K562 (cell line): ENCODE measurements around the gene PVALEF. TPM values are rescaled to one million over a fixed set of nuclear protein-coding genes. Genes with fewer than 3 reads are reported as not detected.

Source experiments
- ATAC-seq: fragments of 200-7000 bp; cut with Tn5 transposase; 3 replicates; pipeline ENCODE4 v1.9.1; 2020; ENCODE audit warnings: moderate library complexity
- BruUV-seq: library from RNA; stranded (reverse); fragments of 400-500 nt; replicated peaks from 2 replicates; lab custom pipeline; 2021; lab: Mats Ljungman, UMichigan
- CTCF ChIA-PET: fragments of 300-600 bp; formaldehyde crosslinking; extraction: SDS; loops from one replicate; lab custom pipeline; 2021; ENCODE audit warnings: low intra/inter-chr PET ratio; lab: Yijun Ruan, JAX
- POLR2A ChIA-PET: fragments of 300-600, 350-650 bp; sonication (Branson Sonifier 250); formaldehyde crosslinking; extraction: SDS; loops from one replicate; lab custom pipeline; 2021; ENCODE audit warnings: antibody characterized with exemption, inconsistent platforms; lab: Yijun Ruan, JAX
- DNase-seq, 4 experiments: peaks; one replicate each; pipeline versions ENCODE4 v3.0.0 to v3.0.0-alpha.2; 2011 to 2018; ENCODE audit warnings: low spot score in 3 of 4, mixed read lengths in 3 of 4; ENCODE audit errors: extremely low read depth in 1 of 4
- FAIRE-seq: peaks from 2 replicates; lab custom pipeline; 2011; peaks lifted over from hg19 to GRCh38; lab: Jason Lieb, UNC
- H2AFZ ChIP-seq: 2 replicates; pipeline ENCODE4 v1.6.0; 2011; ENCODE audit warnings: low read depth, low read length, control low read depth, inconsistent platforms
- H3K27ac ChIP-seq: fragments of 200-600 bp; 3 replicates; pipeline ENCODE4 v1.8.0; 2011; ENCODE audit warnings: low read depth, mild to moderate bottlenecking, control low read depth, inconsistent platforms, low read length, moderate library complexity, mixed read lengths; ENCODE audit errors: extremely low read depth
- H3K27me3 ChIP-seq, 2 experiments: fragments of 300-600 bp in 1 of 2; 2 replicates in 1 of 2; 3 replicates in 1 of 2; pipeline versions ENCODE4 v1.6.0 to v1.8.0; 2011; ENCODE audit warnings: inconsistent platforms in 2 of 2, low read length in 2 of 2, mild to moderate bottlenecking in 1 of 2, mixed read lengths in 1 of 2, moderate library complexity in 1 of 2; ENCODE audit not compliant: control insufficient read depth in 2 of 2, insufficient read depth in 2 of 2
- H3K36me3 ChIP-seq: fragments of 300-600 bp; 3 replicates; pipeline ENCODE4 v1.8.0; 2011; ENCODE audit warnings: mild to moderate bottlenecking, low read length, inconsistent platforms; ENCODE audit not compliant: control insufficient read depth, insufficient read depth
- H3K4me1 ChIP-seq, 2 experiments: fragments of 200-600 bp in 1 of 2; replicated peaks in 1 of 2; 2 replicates in 1 of 2; 3 replicates in 1 of 2; pipeline versions ENCODE4 v1.5.1 to v1.8.0; 2011; ENCODE audit warnings: inconsistent platforms in 2 of 2, low read length in 2 of 2, mild to moderate bottlenecking in 1 of 2, mixed read lengths in 1 of 2, moderate library complexity in 1 of 2; ENCODE audit not compliant: control insufficient read depth in 2 of 2, insufficient read depth in 2 of 2
- H3K4me2 ChIP-seq: 2 replicates; pipeline ENCODE4 v1.6.1; 2011; ENCODE audit warnings: low read length, control low read depth, inconsistent platforms, mixed read lengths; ENCODE audit not compliant: insufficient read depth
- H3K4me3 ChIP-seq: fragments of 200-600 bp; sonication (generic), shearing (Covaris generic); 2 replicates; pipeline ENCODE4 v1.5.1; 2016; ENCODE audit warnings: control low read depth, inconsistent platforms
- H3K79me2 ChIP-seq: fragments of 200-600 bp; 3 replicates; pipeline ENCODE4 v1.8.0; 2011; ENCODE audit warnings: low read length, inconsistent platforms; ENCODE audit not compliant: control insufficient read depth, insufficient read depth
- H3K9ac ChIP-seq, 2 experiments: 2 replicates each; pipeline versions ENCODE4 v1.6.0 to v1.6.1; 2011; ENCODE audit warnings: low read depth in 2 of 2, low read length in 2 of 2, control low read depth in 1 of 2, inconsistent platforms in 1 of 2, mild to moderate bottlenecking in 1 of 2, mixed read lengths in 1 of 2; ENCODE audit not compliant: insufficient read depth in 1 of 2
- H3K9me1 ChIP-seq: one replicate; pipeline ENCODE4 v1.6.0; 2011; ENCODE audit warnings: inconsistent platforms, mild to moderate bottlenecking, low read length, moderate library complexity; ENCODE audit not compliant: control insufficient read depth, insufficient read depth
- H3K9me3 ChIP-seq: replicated peaks from 2 replicates; pipeline ENCODE4 v1.5.1; 2011; ENCODE audit warnings: low read depth, low read length, inconsistent platforms; ENCODE audit not compliant: control insufficient read depth, insufficient read depth
- H4K20me1 ChIP-seq: replicated peaks from 2 replicates; pipeline ENCODE4 v1.6.1; 2011; ENCODE audit warnings: low read length, inconsistent platforms, mixed read lengths; ENCODE audit not compliant: control insufficient read depth, insufficient read depth
- POLR2G ChIP-seq: fragments of 200-400 bp; formaldehyde crosslinking; IDR thresholded peaks from 2 replicates; pipeline ENCODE4 v1.6.1; 2017; ENCODE audit warnings: low read depth, mild to moderate bottlenecking, antibody characterized with exemption, low read length, moderate library complexity
- RBBP5 ChIP-seq: fragments of 200-600 bp; sonication (generic); IDR thresholded peaks from 2 replicates; pipeline ENCODE4 v1.6.1; 2012; ENCODE audit warnings: borderline replicate concordance, mild to moderate bottlenecking, low read length, control low read depth, inconsistent platforms; ENCODE audit not compliant: insufficient read depth, poor library complexity, severe bottlenecking
- ZNF717 ChIP-seq: fragments of 250-450 bp; sonication (Bioruptor Pico); IDR thresholded peaks from 2 replicates; pipeline ENCODE4 v1.5.0; 2021
- WGBS: fragments of 100-300 bp; shearing (Covaris generic); methylation state at CpG from one replicate; pipeline ENCODE4 v1.1.6; 2016; ENCODE audit warnings: low coverage, mixed read lengths; ENCODE audit not compliant: insufficient coverage; ENCODE audit errors: missing lambda C conversion rate; 5-methylcytosine and 5-hydroxymethylcytosine counted together
- in situ Hi-C: fragments of 300-500 bp; cut with MboI; formaldehyde crosslinking; loops from 4 replicates; pipeline ENCODE4 v1.15.0; 2018; ENCODE audit warnings: inconsistent platforms, mixed read lengths
- intact Hi-C: fragments of 100-400 bp; cut with micrococcal nuclease; formaldehyde crosslinking; loops from 2 replicates; pipeline ENCODE4 v1.14.2; 2022
- polyA plus RNA-seq, 8 experiments: library from polyadenylated mRNA; depleted of rRNA in 4 of 8; stranded (reverse) in 5 of 8; unstranded in 3 of 8; fragments of >200 nt; fragmentation: Nextera tagmentation in 2 of 8; fragmentation: Illumina TruSeq in 1 of 8; extraction: Ambion mirVana in 2 of 8; extraction: Trizol in 1 of 8; gene quantifications; 2 replicates each; pipeline versions ENCODE4 v1.2.1 to v1.2.3, GENCODE V29; 2011 to 2014; ENCODE audit warnings: inconsistent platforms in 1 of 8, missing spikeins in 1 of 8
- total RNA-seq, 7 experiments: library from RNA; depleted of rRNA in 6 of 7; stranded (reverse); fragments of >200 nt in 6 of 7; fragmentation: Illumina TruSeq in 2 of 7; extraction: Trizol in 2 of 7; gene quantifications; 2 replicates each; pipeline versions ENCODE4 v1.2.1 to v1.2.3, GENCODE V29; 2011 to 2021; ENCODE audit warnings: low replicate concordance in 1 of 7

Gene PVALEF
- total and polyA plus RNA-seq, 9 of the 15 experiments (the other 6 are each of a cell fraction or from before 2014, with no cell fraction given): not detected

GRCh38 chr17:81197831-81198490, 32.7 kb downstream of the PVALEF start:
- TF ChIP-seq RBBP5 (no peak), POLR2G (peak; percentile 33; the same call in 1 of the 2 replicates), ZNF717 (CRISPR knock-in tag) (no peak)
- Histone ChIP-seq H4K20me1 (no peaks in the 10 kb centered on the region), H3K9me3 (no peaks in the 10 kb centered on the region), H2AFZ (no peak overlapping the region), H3K27me3 (no peaks in the 10 kb centered on the region), H3K9me1 (peaks cover 3% of the 10 kb centered on the region), H3K4me2 (no peak overlapping the region), H3K27ac (no peak overlapping the region), H3K4me1 (peaks cover 13 to 50% of the 10 kb centered on the region in 2 experiments), H3K4me3 (no peak overlapping the region), H3K36me3 (peaks cover 4% of the 10 kb centered on the region; the same call in 2 of the 3 replicates), H3K9ac (0 out of 4 replicates have a peak overlapping the region, but pooled peaks of 1 of the 2 experiments have one; percentile 17), H3K79me2 (no peaks in the 10 kb centered on the region)
- CTCF ChIA-PET: no interaction called here
- BruUV-seq: no TSS peak
- no peak for ATAC-seq
- WGBS: 75% methylated on average over 18 of the region's 21 CpGs
- in situ Hi-C loops (no loop called here), intact Hi-C loops (no loop called here)
- POLR2A ChIA-PET: interaction anchor here (0.6 to 1.9 kb wide), 3 partner anchors 9 to 54 kb away, joined by 3 to 6 read pairs (median 4); no protein-coding TSS in a partner anchor
- no peak for FAIRE-seq
- no peak for DNase-seq
